ENCODE data around the gene DENND1A. TPM values are rescaled to one million over a fixed set of nuclear protein-coding genes. Genes with fewer than 3 reads are reported as not detected.

Gene DENND1A
- total and polyA plus RNA-seq, 2 donors from 2014 or later = 16.3 to 19.6 TPM

DNA sequence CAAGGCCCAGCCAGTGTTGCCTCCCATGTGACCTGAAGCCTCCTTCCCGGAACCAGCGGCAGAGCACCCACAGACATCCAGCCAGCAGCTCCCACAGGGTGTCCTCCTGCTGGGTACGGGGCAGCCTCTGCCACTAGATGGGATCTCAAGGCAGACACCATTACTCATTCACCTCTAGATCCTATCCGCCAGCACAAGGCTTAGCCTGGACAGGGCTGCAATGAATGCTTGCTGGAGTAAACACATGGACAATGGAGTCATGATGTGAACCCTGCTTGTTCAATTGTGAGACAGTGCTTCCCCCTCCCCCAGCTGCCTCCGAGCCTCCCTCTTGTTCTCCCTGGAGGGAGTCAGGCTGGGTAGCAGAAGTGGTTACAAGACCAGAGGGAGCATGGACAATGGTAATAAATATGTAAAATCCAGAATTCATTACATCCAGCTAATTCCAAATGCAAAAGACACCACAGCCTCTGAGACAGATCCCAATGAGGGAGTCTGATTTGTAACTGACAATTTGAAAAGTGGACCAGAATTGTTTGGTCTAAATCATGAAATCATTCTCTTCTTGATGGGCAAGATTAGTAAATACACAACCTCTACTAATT, 441.9 kb downstream of the DENND1A start:
- no peak for FAIRE-seq
- TF ChIP-seq, protein P1, sequence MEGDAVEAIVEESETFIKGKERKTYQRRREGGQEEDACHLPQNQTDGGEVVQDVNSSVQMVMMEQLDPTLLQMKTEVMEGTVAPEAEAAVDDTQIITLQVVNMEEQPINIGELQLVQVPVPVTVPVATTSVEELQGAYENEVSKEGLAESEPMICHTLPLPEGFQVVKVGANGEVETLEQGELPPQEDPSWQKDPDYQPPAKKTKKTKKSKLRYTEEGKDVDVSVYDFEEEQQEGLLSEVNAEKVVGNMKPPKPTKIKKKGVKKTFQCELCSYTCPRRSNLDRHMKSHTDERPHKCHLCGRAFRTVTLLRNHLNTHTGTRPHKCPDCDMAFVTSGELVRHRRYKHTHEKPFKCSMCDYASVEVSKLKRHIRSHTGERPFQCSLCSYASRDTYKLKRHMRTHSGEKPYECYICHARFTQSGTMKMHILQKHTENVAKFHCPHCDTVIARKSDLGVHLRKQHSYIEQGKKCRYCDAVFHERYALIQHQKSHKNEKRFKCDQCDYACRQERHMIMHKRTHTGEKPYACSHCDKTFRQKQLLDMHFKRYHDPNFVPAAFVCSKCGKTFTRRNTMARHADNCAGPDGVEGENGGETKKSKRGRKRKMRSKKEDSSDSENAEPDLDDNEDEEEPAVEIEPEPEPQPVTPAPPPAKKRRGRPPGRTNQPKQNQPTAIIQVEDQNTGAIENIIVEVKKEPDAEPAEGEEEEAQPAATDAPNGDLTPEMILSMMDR (IDR thresholded peaks at IDR 0.05; ENCODE audit: borderline replicate concordance, extremely low read depth, insufficient read depth) = no peak

DNA sequence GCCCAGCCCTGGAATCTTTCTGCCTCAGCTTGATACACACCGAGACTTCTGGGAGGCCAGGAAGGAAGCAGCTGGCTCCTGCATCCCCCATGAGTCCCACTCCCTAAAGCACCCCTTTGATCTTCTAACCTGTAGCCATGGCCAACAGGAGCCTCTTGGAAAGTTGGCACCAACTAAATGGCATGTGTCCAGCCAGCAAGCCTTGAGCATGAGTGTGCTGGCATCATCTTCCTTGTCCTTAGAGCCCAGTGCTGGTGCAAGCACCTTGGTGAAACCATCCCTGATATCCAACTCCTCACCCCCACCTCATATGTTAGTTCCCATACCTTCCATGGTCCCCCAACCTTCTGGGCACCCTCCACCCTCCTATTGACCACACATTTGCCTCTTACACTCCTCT, 443.5 kb downstream of the DENND1A start:
- TF ChIP-seq, protein P1 (IDR thresholded peaks at IDR 0.05; ENCODE audit: borderline replicate concordance, extremely low read depth, insufficient read depth) = no peak
- FAIRE-seq (no peak), DNase-seq (no peak)
- Histone ChIP-seq H3K4me1 (ENCODE audit: control insufficient read depth in 2 of 3, insufficient read depth in 2 of 3, low read depth in 1 of 3, low read length in 3 of 3) (peaks cover 0 to 13% (median 5%) of the 10 kb centered on the region in 3 donors), H3K27me3 (ENCODE audit: control insufficient read depth, insufficient read depth, low read length) (no peaks in the 10 kb centered on the region), H3K9me3 (ENCODE audit: control insufficient read depth in 2 of 3, insufficient read depth in 1 of 3, low read length in 3 of 3) (no peaks in the 10 kb centered on the region), H3K36me3 (ENCODE audit: control insufficient read depth in 2 of 3, insufficient read depth in 3 of 3, low read length in 3 of 3) (no peaks in the 10 kb centered on the region), H3K4me3 (ENCODE audit: low read length in 3 of 3) (no peak overlapping the region), H3K27ac (ENCODE audit: low read depth in 2 of 2, low read length in 2 of 2) (no peak overlapping the region), H3K9ac (ENCODE audit: low read length in 3 of 3) (no peak overlapping the region)
- intact Hi-C loops (cut with DNase I) = no loop called here

More for the DNA sequence above, 441.9 kb downstream of the DENND1A start:
- intact Hi-C loops (cut with DNase I) = no loop called here
- Histone ChIP-seq H3K9ac (ENCODE audit: low read length in 3 of 3) (no peak overlapping the region), H3K36me3 (ENCODE audit: control insufficient read depth in 2 of 3, insufficient read depth in 3 of 3, low read length in 3 of 3) (no peaks in the 10 kb centered on the region), H3K9me3 (ENCODE audit: control insufficient read depth in 2 of 3, insufficient read depth in 1 of 3, low read length in 3 of 3) (no peaks in the 10 kb centered on the region), H3K4me3 (ENCODE audit: low read length in 3 of 3) (no peak overlapping the region), H3K27ac (ENCODE audit: low read depth in 2 of 2, low read length in 2 of 2) (no peak overlapping the region), H3K4me1 (ENCODE audit: control insufficient read depth in 2 of 3, insufficient read depth in 2 of 3, low read depth in 1 of 3, low read length in 3 of 3) (peaks cover 0 to 13% (median 5%) of the 10 kb centered on the region in 3 donors), H3K27me3 (ENCODE audit: control insufficient read depth, insufficient read depth, low read length) (no peaks in the 10 kb centered on the region)
- no peak for DNase-seq

DNA sequence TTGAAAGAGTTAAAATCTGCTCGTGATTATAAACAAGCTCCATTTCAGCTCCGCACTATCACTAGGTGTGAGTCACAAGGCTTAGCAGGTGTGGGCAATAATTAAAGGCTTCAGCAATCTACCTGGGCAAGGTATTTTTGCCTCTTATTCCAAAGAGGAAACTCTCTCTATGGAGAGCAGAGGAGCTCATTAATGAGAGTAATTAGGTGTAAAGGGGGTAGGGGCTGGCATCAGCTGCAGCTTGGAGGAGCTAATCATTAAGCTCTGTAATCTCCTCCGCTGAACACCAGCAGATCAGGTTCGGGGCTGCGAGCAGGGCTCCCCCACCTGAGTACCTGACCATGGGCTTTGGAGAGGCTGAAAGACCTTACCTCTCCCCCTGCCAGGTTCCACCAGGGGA, 444.7 kb downstream of the DENND1A start:
- intact Hi-C loops (cut with DNase I) = no loop called here
- TF ChIP-seq, protein P1 (IDR thresholded peaks at IDR 0.05; ENCODE audit: borderline replicate concordance, extremely low read depth, insufficient read depth) = no peak
- Histone ChIP-seq H3K4me3 (ENCODE audit: low read length in 3 of 3) (no peak overlapping the region), H3K27me3 (ENCODE audit: control insufficient read depth, insufficient read depth, low read length) (no peaks in the 10 kb centered on the region), H3K9me3 (ENCODE audit: control insufficient read depth in 2 of 3, insufficient read depth in 1 of 3, low read length in 3 of 3) (no peaks in the 10 kb centered on the region), H3K9ac (ENCODE audit: low read length in 3 of 3) (no peak overlapping the region), H3K36me3 (ENCODE audit: control insufficient read depth in 2 of 3, insufficient read depth in 3 of 3, low read length in 3 of 3) (no peaks in the 10 kb centered on the region), H3K4me1 (ENCODE audit: control insufficient read depth in 2 of 3, insufficient read depth in 2 of 3, low read depth in 1 of 3, low read length in 3 of 3) (peaks cover 0 to 13% (median 5%) of the 10 kb centered on the region in 3 donors), H3K27ac (ENCODE audit: low read depth in 2 of 2, low read length in 2 of 2) (no peak overlapping the region)
- DNase-seq = peak in 4 of 5 donors; percentile 45 to 60 (median 48)
- no peak for FAIRE-seq

Measured in kidney (tissue), 14 donors.